Naive thymus-derived CD4-positive, alpha-beta T cell (primary cell): ENCODE measurements around the gene RPS25. TPM values are rescaled to one million over a fixed set of nuclear protein-coding genes. Genes with fewer than 3 reads are reported as not detected.

Experiments used
- ATAC-seq: fragments of 150-1000 bp; cut with Tn5 transposase; 2 replicates; pipeline ENCODE4 v1.10.0; 2021; ENCODE audit warnings: mild to moderate bottlenecking, moderate library complexity
- CTCF ChIA-PET: fragments of 350-600 bp; sonication (Branson Sonifier 250); formaldehyde crosslinking; loops from one replicate; lab custom pipeline; 2021; ENCODE audit warnings: antibody characterized with exemption; lab: Charles Lee
- POLR2A ChIA-PET: fragments of 350-600 bp; sonication (Branson Sonifier 250); formaldehyde crosslinking; loops from one replicate; lab custom pipeline; 2021; ENCODE audit warnings: antibody characterized with exemption, inconsistent platforms; lab: Charles Lee
- DNase-seq, 9 donors: peaks; one replicate each; pipeline versions ENCODE4 v3.0.0 to v3.0.0-alpha.2; 2020 to 2022; ENCODE audit warnings: mixed read lengths in 1 of 9
- H3K27ac ChIP-seq: one replicate; pipeline ENCODE4 v1.7.0; 2013; ENCODE audit warnings: mild to moderate bottlenecking, low read depth, low read length, moderate library complexity
- H3K27me3 ChIP-seq, 2 donors: one replicate each; pipeline ENCODE4 v1.7.0; 2013; ENCODE audit warnings: low read length in 2 of 2, mild to moderate bottlenecking in 2 of 2, moderate library complexity in 2 of 2; ENCODE audit not compliant: control insufficient read depth in 2 of 2, insufficient read depth in 2 of 2
- H3K36me3 ChIP-seq, 3 experiments: 1 replicate in 2 of 3; 2 replicates in 1 of 3; pipeline ENCODE4 v1.7.0; 2013; ENCODE audit warnings: low read length in 3 of 3, mild to moderate bottlenecking in 3 of 3, moderate library complexity in 1 of 3; ENCODE audit not compliant: insufficient read depth in 3 of 3, control insufficient read depth in 2 of 3
- H3K4me1 ChIP-seq, 2 donors: one replicate each; pipeline ENCODE4 v1.7.0; 2013; ENCODE audit warnings: low read length in 2 of 2, mild to moderate bottlenecking in 2 of 2, moderate library complexity in 1 of 2; ENCODE audit not compliant: control insufficient read depth in 2 of 2, insufficient read depth in 2 of 2
- H3K4me3 ChIP-seq: 2 replicates; pipeline ENCODE4 v1.7.0; 2013; ENCODE audit warnings: mild to moderate bottlenecking, low read length
- H3K9me3 ChIP-seq, 3 experiments: 1 replicate in 2 of 3; 2 replicates in 1 of 3; pipeline ENCODE4 v1.7.0; 2013; ENCODE audit warnings: low read length in 3 of 3; ENCODE audit not compliant: control insufficient read depth in 2 of 3
- H3K27ac Mint-ChIP-seq, 9 donors: one replicate each; pipeline ENCODE4 v1.8.0; 2020 to 2022; ENCODE audit warnings: mixed read lengths in 9 of 9, mild to moderate bottlenecking in 8 of 9, moderate library complexity in 5 of 9, inconsistent platforms in 2 of 9
- H3K27me3 Mint-ChIP-seq, 5 donors: one replicate each; pipeline ENCODE4 v1.8.0; 2021 to 2022; ENCODE audit warnings: mixed read lengths in 5 of 5, mild to moderate bottlenecking in 1 of 5
- H3K36me3 Mint-ChIP-seq, 5 donors: one replicate each; pipeline ENCODE4 v1.8.0; 2020 to 2022; ENCODE audit warnings: mixed read lengths in 5 of 5, mild to moderate bottlenecking in 3 of 5, inconsistent platforms in 1 of 5
- H3K4me1 Mint-ChIP-seq, 7 donors: one replicate each; pipeline ENCODE4 v1.8.0; 2020 to 2022; ENCODE audit warnings: mixed read lengths in 7 of 7, mild to moderate bottlenecking in 3 of 7, inconsistent platforms in 1 of 7
- H3K4me3 Mint-ChIP-seq, 10 donors: one replicate each; pipeline ENCODE4 v1.8.0; 2020 to 2022; ENCODE audit warnings: mild to moderate bottlenecking in 10 of 10, mixed read lengths in 10 of 10, moderate library complexity in 6 of 10, inconsistent platforms in 2 of 10
- H3K9me3 Mint-ChIP-seq, 11 donors: one replicate each; pipeline ENCODE4 v1.8.0; 2020 to 2022; ENCODE audit warnings: mixed read lengths in 11 of 11, mild to moderate bottlenecking in 4 of 11, inconsistent platforms in 1 of 11, moderate library complexity in 1 of 11
- intact Hi-C, 2 donors: fragments of 100-400 bp; cut with micrococcal nuclease; formaldehyde crosslinking; loops; one replicate each; pipeline ENCODE4 v1.15.1; 2023
- polyA plus RNA-seq, 2 donors: library from polyadenylated mRNA; unstranded; fragments of 300-500 nt; fragmentation: Illumina TruSeq; gene quantifications; one replicate each; pipeline ENCODE4 v1.2.3, GENCODE V29; 2021
- total RNA-seq, 6 experiments: library from RNA in 5 of 6; stranded (reverse) in 5 of 6; gene quantifications; 1 replicate in 5 of 6; 2 replicates in 1 of 6; pipeline ENCODE4 v1.2.3 and lab custom pipeline; 2021 to 2026

Gene RPS25
- total and polyA plus RNA-seq, 7 experiments from 2014 or later = 1,535 to 6,094 (median 2,866) TPM

DNA sequence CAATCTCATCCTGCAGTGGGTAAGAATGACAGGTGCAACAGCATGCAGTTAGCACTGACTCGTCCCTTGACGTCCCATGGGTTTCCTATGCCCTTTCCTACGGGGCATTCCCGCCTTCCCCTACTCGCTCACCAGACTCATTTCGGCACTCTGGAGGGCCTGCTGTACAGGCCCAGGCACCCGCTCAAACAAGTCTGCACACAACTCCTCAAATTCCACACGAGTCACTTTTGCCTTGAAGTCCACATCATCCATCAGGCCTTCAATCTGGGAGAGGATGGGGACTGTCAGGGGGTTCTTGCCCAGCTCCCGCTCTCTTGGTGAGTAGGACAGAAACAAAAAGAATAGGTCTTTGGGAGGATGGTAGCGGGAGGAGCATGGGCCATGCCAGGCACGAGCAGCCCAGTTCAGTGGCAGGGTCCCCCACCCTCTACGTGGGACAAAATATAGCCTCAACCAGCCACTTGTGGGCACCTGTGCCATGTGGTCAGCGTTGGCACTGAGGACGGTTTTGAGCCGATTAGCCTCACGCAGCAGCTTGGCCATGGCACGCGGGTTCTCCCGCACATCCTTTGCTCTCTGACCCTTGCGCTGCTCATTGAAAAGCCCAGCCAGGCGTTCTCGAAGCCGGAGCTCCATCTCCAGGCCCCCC is 34.1 kb upstream of the RPS25 start:
- Histone ChIP-seq H3K27me3 (no peaks in the 10 kb centered on the region), H3K36me3 (peaks cover 18 to 77% (median 44%) of the 10 kb centered on the region in 3 experiments), H3K27ac (no peak overlapping the region), H3K4me3 (no peak overlapping the region), H3K4me1 (peaks cover 12 to 13% of the 10 kb centered on the region in 2 donors), H3K9me3 (no peaks in the 10 kb centered on the region)
- ChIA-PET POLR2A (no interaction called here), CTCF (no interaction called here)
- no peak overlapping the region for H3K4me3 Mint-ChIP-seq
- intact Hi-C loops = no loop called here
- no peak overlapping the region for H3K27ac Mint-ChIP-seq
- H3K9me3 Mint-ChIP-seq = no peaks in the 10 kb centered on the region
- H3K27me3 Mint-ChIP-seq = no peaks in the 10 kb centered on the region
- peaks cover 5 to 64% (median 36%) of the 10 kb centered on the region in 5 donors for H3K36me3 Mint-ChIP-seq
- ATAC-seq (no peak), DNase-seq (no peak)
- H3K4me1 Mint-ChIP-seq = peaks cover 16 to 32% (median 25%) of the 10 kb centered on the region in 7 donors

DNA sequence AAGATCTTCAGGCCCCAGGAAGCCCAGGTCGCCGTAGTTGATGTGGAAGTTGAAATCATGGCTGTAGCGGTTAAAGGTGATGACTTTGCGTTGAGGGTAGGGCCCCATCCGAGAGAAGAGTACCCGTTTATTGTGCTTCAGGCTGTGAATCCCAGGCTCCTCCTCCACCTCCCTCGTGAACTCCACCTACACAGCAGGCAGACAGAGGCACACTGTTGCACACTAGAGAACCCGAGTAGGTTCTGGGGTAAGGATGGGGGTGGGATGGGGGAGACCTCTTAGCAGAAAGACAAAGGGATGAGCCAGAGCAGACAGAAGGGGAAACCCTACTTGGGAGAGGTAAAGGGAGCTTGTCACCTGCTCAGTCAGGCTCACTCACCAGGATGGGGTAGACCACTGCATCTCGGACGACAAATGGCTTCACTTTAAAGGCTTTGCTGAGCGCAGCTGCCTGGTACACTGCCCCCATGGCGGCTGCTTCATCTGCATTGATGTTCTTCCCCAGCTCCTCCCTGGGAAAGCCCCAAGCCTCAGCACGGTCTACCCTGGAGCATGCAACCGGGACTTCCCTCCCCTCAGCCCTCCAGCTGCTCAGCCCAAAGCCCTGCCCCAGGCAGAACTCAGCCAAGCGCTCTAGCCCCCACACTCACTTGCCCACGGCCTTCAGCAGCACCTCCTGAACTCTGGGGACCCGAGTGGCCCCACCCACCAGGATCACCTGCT is 33.5 kb upstream of the RPS25 start:
- Mint-ChIP-seq H3K4me1 (peaks cover 16 to 32% (median 25%) of the 10 kb centered on the region in 7 donors), H3K36me3 (peaks cover 7 to 68% (median 36%) of the 10 kb centered on the region in 5 donors), H3K9me3 (no peaks in the 10 kb centered on the region), H3K27me3 (no peaks in the 10 kb centered on the region), H3K4me3 (no peak overlapping the region), H3K27ac (no peak overlapping the region)
- Histone ChIP-seq H3K4me1 (peaks cover 12 to 13% of the 10 kb centered on the region in 2 donors), H3K36me3 (peaks cover 18 to 84% (median 47%) of the 10 kb centered on the region in 3 experiments), H3K9me3 (no peaks in the 10 kb centered on the region), H3K4me3 (no peak overlapping the region), H3K27ac (no peak overlapping the region), H3K27me3 (no peaks in the 10 kb centered on the region)
- intact Hi-C loops = no loop called here
- no peak for DNase-seq
- ChIA-PET CTCF (no interaction called here), POLR2A (interaction anchor here (1.4 kb wide), 1 partner anchor 14 kb away, joined by 4 read pairs; no protein-coding TSS in a partner anchor)
- peak; percentile 31 for ATAC-seq

DNA sequence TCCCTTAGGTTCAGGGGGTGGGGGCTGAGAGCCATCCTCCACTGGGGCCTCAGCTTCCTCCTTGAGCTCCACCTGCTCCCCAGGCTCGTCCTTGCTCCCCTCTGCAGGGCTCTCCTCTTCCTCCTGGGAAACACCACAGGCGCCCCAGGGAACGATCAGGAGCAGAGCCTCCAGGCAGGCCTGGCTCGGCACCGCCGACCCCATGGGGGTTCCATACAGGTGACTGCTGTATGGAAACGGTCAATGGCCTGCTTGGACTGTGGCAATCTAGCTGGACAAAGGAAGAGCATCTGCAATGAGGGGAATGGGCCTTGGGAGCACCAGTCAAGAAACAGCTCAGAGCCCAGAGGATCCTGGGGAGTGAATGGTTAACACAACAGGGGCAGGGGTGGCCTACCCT is 30.9 kb upstream of the RPS25 start:
- no peaks in the 10 kb centered on the region for H3K9me3 Mint-ChIP-seq
- H3K27me3 Mint-ChIP-seq = no peaks in the 10 kb centered on the region
- intact Hi-C loops = no loop called here
- no peak overlapping the region for H3K27ac Mint-ChIP-seq
- H3K4me3 Mint-ChIP-seq = no peak overlapping the region
- Histone ChIP-seq H3K9me3 (no peaks in the 10 kb centered on the region), H3K27ac (no peak overlapping the region), H3K4me3 (no peak overlapping the region), H3K36me3 (peaks cover 18 to 93% (median 43%) of the 10 kb centered on the region in 3 experiments), H3K27me3 (no peaks in the 10 kb centered on the region), H3K4me1 (no peaks in the 10 kb centered on the region)
- POLR2A ChIA-PET = interaction anchor here (1.2 to 1.7 kb wide), 2 partner anchors 13 to 19 kb away, joined by 3 to 6 read pairs; partner anchors contain the start of gene VPS11
- CTCF ChIA-PET = no interaction called here
- DNase-seq (no peak), ATAC-seq (no peak)
- H3K36me3 Mint-ChIP-seq = peaks cover 7 to 62% (median 35%) of the 10 kb centered on the region in 5 donors
- peaks cover 5 to 13% (median 7%) of the 10 kb centered on the region in 7 donors for H3K4me1 Mint-ChIP-seq

DNA sequence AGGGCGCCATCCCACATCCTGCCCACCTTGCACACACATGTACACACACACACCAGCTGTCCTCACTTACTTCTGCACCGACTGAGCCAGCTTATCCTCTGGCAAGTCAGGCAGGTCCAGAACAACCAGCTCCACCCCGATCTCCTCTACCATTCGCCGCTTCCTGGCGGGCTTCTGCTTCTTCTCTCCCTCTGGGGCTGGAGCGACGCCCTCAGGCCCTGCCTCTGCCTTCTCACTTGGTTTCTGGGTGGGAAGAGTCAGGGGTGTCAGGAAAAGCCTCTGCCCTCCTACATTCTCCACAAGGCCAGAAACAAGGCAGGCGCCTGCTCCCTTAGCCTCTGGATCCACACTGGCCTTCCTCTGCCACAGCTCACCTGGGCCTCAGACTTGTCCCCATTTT is 30.5 kb upstream of the RPS25 start:
- peaks cover 18 to 88% (median 38%) of the 10 kb centered on the region in 3 experiments for H3K36me3 ChIP-seq
- H3K9me3 ChIP-seq = no peaks in the 10 kb centered on the region
- ChIA-PET POLR2A (interaction anchor here (1.2 to 1.7 kb wide), 3 partner anchors 8 to 19 kb away, joined by 3 to 6 read pairs (median 4); partner anchors contain the start of genes HYOU1 and VPS11), CTCF (interaction anchor here (0.8 kb wide), 1 partner anchor 17 kb away, joined by 3 read pairs; no protein-coding TSS in a partner anchor)
- H3K27me3 ChIP-seq = no peaks in the 10 kb centered on the region
- Mint-ChIP-seq H3K27ac (no peak overlapping the region), H3K36me3 (peaks cover 7 to 58% (median 31%) of the 10 kb centered on the region in 5 donors), H3K4me3 (peak overlapping the region in 1 of 10 donors; percentile 38), H3K4me1 (peaks cover 1 to 11% (median 6%) of the 10 kb centered on the region in 7 donors), H3K27me3 (no peaks in the 10 kb centered on the region), H3K9me3 (no peaks in the 10 kb centered on the region)
- H3K27ac ChIP-seq = no peak overlapping the region
- H3K4me3 ChIP-seq = no peak overlapping the region
- intact Hi-C loops = no loop called here
- H3K4me1 ChIP-seq = no peaks in the 10 kb centered on the region
- ATAC-seq = no peak
- no peak for DNase-seq

DNA sequence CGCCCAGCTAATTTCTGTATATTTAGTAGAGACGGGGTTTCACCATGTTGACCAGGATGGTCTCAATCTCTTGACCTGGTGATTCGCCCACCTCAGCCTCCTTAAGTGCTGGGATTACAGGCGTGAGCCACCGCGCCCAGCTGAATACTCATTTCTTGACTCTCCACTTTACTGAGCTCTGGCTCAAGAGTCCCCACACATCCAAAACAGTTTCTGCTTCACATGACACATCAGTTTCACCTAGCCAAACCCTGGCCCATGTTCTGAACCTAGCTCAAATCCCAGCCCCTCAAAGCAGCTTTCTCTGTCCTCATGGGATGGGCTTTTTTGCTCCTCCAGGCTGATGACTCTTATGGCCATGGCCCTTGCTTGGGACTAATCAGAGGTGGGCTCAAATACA is 29.1 kb upstream of the RPS25 start:
- Mint-ChIP-seq H3K4me1 (peaks cover 0 to 6% (median 0%) of the 10 kb centered on the region in 7 donors), H3K4me3 (no peak overlapping the region), H3K36me3 (peaks cover 7 to 45% (median 19%) of the 10 kb centered on the region in 5 donors), H3K9me3 (no peaks in the 10 kb centered on the region), H3K27ac (no peak overlapping the region), H3K27me3 (no peaks in the 10 kb centered on the region)
- no peak overlapping the region for H3K4me3 ChIP-seq
- H3K27ac ChIP-seq = no peak overlapping the region
- H3K4me1 ChIP-seq = no peaks in the 10 kb centered on the region
- no peaks in the 10 kb centered on the region for H3K9me3 ChIP-seq
- ChIA-PET POLR2A (interaction anchor here (1.2 to 1.4 kb wide), 2 partner anchors 9 to 50 kb away, joined by 3 to 4 read pairs; partner anchors contain the start of gene HYOU1), CTCF (no interaction called here)
- no peak for DNase-seq
- no peaks in the 10 kb centered on the region for H3K27me3 ChIP-seq
- peaks cover 13 to 74% (median 24%) of the 10 kb centered on the region in 3 experiments for H3K36me3 ChIP-seq
- no peak for ATAC-seq
- intact Hi-C loops = no loop called here

DNA sequence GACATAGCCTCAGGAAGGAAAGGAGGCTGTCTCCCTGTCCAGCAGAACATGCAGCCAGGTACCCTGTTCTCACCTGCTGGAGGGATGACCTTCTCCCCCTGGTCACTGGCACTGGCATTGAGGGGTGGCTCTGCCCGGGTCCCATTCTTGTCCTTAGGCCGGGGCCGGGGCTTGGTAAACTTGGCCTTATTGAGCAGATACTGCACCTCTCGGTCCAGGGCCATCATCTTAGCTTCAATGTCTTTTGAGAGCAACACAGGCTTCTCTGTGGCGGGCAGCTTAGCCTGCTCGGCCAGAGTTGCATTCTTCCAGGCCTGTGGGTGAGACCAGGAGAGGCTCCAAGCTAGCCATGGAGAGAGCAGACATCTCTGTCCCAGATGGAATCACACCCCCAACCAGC is 28.3 kb upstream of the RPS25 start:
- H3K4me3 ChIP-seq = no peak overlapping the region
- ATAC-seq (no peak), DNase-seq (no peak)
- ChIA-PET CTCF (interaction anchor here (0.6 kb wide), 1 partner anchor 92 kb away, joined by 3 read pairs; no protein-coding TSS in a partner anchor), POLR2A (no interaction called here)
- Mint-ChIP-seq H3K4me1 (peaks cover 0 to 5% (median 0%) of the 10 kb centered on the region in 7 donors), H3K27ac (no peak overlapping the region), H3K9me3 (no peaks in the 10 kb centered on the region), H3K36me3 (peaks cover 7 to 40% (median 17%) of the 10 kb centered on the region in 5 donors), H3K4me3 (no peak overlapping the region), H3K27me3 (no peaks in the 10 kb centered on the region)
- no peaks in the 10 kb centered on the region for H3K4me1 ChIP-seq
- no peaks in the 10 kb centered on the region for H3K27me3 ChIP-seq
- no peak overlapping the region for H3K27ac ChIP-seq
- peaks cover 10 to 67% (median 18%) of the 10 kb centered on the region in 3 experiments for H3K36me3 ChIP-seq
- no peaks in the 10 kb centered on the region for H3K9me3 ChIP-seq
- intact Hi-C loops = no loop called here
